GM18870 (cell line): ENCODE results near the gene TRIP12.
"Not testable (repeated sequence)": the region's sequence is repeated elsewhere in the genome, so short reads cannot be mapped to it uniquely, and the experiment has no call there.

ENCODE experiments used
- ATAC-seq: cut with Tn5 transposase; IDR thresholded peaks from one replicate; pipeline ENCODE4 v1.9.1; 2021; ENCODE audit warnings: moderate library complexity; ENCODE audit not compliant: unreplicated experiment

TRIP12 gene

GRCh38 chr2:229921892-229922448, at the start of gene TRIP12:
TRIP12 (minus strand) TSS chr2:229922009; CDS start chr2:229880079, 41,930 bp downstream.
- peak; percentile 65 for ATAC-seq

GRCh38 chr2:229971298-229971790, 49.5 kb upstream of the TRIP12 start:
- ATAC-seq: no peak

- no peak for ATAC-seq
Observed at GRCh38 chr2:229970406-229970805, 48.6 kb upstream of the TRIP12 start.

- ATAC-seq: no peak
Observed at GRCh38 chr2:229969921-229970320, 48.1 kb upstream of the TRIP12 start.

- ATAC-seq: not testable (repeated sequence)
Observed at GRCh38 chr2:229963596-229963995, 41.8 kb upstream of the TRIP12 start.

GRCh38 chr2:229956491-229956890, 34.7 kb upstream of the TRIP12 start:
- ATAC-seq: no peak

GRCh38 chr2:229955663-229956062, 33.9 kb upstream of the TRIP12 start:
- no peak for ATAC-seq

GRCh38 chr2:229952256-229952835, 30.5 kb upstream of the TRIP12 start:
- ATAC-seq: no peak

GRCh38 chr2:229947544-229947943, 25.7 kb upstream of the TRIP12 start:
- peak; percentile 81 for ATAC-seq

- ATAC-seq: no peak
Observed at GRCh38 chr2:229945975-229946374, 24.2 kb upstream of the TRIP12 start.

- no peak for ATAC-seq
Observed at GRCh38 chr2:229943770-229944449, 22.1 kb upstream of the TRIP12 start.

GRCh38 chr2:229943171-229943570, 21.4 kb upstream of the TRIP12 start:
- no peak for ATAC-seq

GRCh38 chr2:229942671-229943070, 20.9 kb upstream of the TRIP12 start:
- ATAC-seq: no peak

GRCh38 chr2:229937537-229937936, 15.7 kb upstream of the TRIP12 start:
- no peak for ATAC-seq

- ATAC-seq: no peak
Observed at GRCh38 chr2:229931241-229931640, 9.4 kb upstream of the TRIP12 start.

- ATAC-seq: no peak
Observed at GRCh38 chr2:229930656-229931055, 8.8 kb upstream of the TRIP12 start.

- ATAC-seq: no peak
Observed at GRCh38 chr2:229927817-229928321, 6.1 kb upstream of the TRIP12 start.

- no peak for ATAC-seq
Observed at GRCh38 chr2:229925201-229925600, 3.4 kb upstream of the TRIP12 start.

GRCh38 chr2:229924541-229924940, 2.7 kb upstream of the TRIP12 start:
- ATAC-seq: not testable (repeated sequence)

- ATAC-seq: peak; percentile 62
Observed at GRCh38 chr2:229922449-229923386, 909 bp upstream of the TRIP12 start, which contains the start of gene FBXO36. FBXO36 (plus strand) TSS chr2:229922503; CDS start chr2:229922514, 11 bp downstream.
